Measurements from ENCODE around the gene SULT2B1.
A peak's percentile ranks its signal among the peaks of the same experiment; 100 is the strongest.

Gene SULT2B1

DNA sequence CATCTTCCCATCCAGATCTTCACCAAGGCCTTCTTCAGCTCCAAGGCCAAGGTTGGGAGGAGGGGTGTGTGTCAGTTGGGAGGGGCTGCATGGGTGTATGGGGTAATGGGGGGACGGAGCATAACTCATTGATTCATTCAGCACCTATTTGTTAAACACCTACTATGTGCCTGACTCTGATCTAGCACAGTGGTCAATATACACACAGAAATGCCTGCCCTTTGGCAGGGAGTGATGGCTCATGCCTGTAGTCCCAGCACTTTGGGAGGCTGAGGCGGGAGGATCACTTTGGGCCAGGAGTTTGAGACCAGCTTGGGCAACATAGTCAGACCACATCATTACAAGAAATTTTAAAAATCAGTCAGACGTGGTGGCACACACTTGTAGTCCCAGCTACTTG, 35.4 kb downstream of the SULT2B1 start:
- H3K4me3 ChIP-seq (ENCODE audit: control insufficient read depth, low read depth, low read length), result no peak overlapping the region
- TF ChIP-seq, protein P1, sequence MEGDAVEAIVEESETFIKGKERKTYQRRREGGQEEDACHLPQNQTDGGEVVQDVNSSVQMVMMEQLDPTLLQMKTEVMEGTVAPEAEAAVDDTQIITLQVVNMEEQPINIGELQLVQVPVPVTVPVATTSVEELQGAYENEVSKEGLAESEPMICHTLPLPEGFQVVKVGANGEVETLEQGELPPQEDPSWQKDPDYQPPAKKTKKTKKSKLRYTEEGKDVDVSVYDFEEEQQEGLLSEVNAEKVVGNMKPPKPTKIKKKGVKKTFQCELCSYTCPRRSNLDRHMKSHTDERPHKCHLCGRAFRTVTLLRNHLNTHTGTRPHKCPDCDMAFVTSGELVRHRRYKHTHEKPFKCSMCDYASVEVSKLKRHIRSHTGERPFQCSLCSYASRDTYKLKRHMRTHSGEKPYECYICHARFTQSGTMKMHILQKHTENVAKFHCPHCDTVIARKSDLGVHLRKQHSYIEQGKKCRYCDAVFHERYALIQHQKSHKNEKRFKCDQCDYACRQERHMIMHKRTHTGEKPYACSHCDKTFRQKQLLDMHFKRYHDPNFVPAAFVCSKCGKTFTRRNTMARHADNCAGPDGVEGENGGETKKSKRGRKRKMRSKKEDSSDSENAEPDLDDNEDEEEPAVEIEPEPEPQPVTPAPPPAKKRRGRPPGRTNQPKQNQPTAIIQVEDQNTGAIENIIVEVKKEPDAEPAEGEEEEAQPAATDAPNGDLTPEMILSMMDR (IDR thresholded peaks at IDR 0.05; ENCODE audit: control insufficient read depth, insufficient read depth, low read depth, low read length, missing control alignments), result no peak

DNA sequence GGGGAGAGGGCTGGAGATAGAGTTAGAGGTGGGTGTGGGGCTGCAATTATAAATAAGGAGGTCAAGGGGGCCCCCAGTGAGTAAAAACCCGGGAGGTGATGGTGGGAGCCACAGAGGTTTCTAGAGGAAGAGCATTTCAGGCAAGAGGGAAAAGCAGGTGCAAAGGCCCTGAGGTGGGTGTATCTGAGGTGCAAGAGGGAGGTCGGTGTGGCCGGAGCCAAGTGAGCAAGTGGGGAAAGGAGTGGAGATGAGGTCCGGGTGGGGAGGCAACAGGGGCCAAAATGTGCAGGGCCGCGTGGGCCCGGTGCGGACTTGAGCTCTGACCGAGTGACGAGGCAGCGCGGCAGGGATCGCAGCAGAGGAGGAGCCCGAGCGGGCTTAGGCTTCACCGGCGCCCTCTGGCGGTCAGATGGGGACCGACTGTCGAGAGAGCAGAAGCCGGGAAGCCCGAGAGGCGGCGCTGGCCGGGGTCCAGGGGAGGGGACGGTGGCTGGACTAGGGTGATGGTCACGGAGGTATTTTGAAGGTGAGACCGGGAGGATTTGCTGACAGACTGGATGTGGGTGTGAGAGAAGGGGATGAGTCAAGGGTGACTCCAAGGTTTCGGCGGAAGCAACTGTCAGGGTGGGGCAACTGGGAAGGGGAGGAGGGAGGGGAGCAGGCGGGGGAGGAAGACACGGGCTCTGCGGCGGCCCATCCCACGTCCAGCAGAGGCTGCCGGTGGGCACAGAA, 36.9 kb downstream of the SULT2B1 start:
- no peak for DNase-seq (ENCODE audit: low read depth)
- TF ChIP-seq, protein P1 (IDR thresholded peaks at IDR 0.05; ENCODE audit: control insufficient read depth, insufficient read depth, low read depth, low read length, missing control alignments), result peak; percentile 97
- H3K4me3 ChIP-seq (ENCODE audit: control insufficient read depth, low read depth, low read length), result peak overlapping the region; percentile 39

More for the DNA sequence above, 35.4 kb downstream of the SULT2B1 start:
- no peak for DNase-seq (ENCODE audit: low read depth)

DNA sequence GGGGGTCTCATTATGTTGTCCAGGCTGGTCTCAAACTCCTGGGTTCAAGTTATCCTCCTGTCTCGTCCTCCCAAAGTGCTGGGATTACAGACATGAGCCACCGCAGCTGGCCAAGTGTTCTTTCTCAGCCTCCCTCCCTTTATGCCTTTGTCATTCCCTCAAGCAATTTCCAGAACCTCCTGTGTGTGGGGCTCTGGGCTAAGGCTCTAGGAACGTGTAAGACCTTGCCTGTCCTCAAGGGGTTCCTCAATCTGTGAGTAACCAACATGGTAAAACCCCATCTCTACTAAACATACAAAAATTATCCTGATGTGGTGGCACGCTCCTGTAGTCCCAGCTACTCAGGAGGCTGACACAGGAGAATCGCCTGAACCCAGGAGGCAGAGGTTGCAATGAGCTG, 39.0 kb downstream of the SULT2B1 start:
- no peak for DNase-seq (ENCODE audit: low read depth)
- TF ChIP-seq, protein P1 (IDR thresholded peaks at IDR 0.05; ENCODE audit: control insufficient read depth, insufficient read depth, low read depth, low read length, missing control alignments), result no peak
- H3K4me3 ChIP-seq (ENCODE audit: control insufficient read depth, low read depth, low read length), result no peak overlapping the region

DNA sequence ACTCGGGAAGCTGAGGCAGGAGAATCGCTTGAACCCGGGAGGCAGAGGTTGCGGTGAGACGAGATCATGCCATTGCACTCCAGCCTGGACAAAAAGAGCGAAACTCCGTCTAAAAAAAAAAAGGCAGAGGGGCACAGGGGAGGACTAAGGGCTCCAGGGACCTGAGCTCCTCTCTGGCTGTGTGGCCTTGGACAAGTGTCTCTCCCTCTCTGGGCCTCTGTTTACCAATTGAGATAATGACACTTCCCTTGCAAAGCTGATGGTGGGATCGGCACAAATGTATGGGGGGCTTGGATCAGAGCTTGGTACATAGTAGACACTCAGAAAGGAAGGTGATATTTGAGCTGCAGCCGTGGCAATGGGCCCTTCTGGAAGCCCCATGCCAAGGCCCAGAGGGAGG, 43.2 kb downstream of the SULT2B1 start:
- TF ChIP-seq, protein P1 (IDR thresholded peaks at IDR 0.05; ENCODE audit: control insufficient read depth, insufficient read depth, low read depth, low read length, missing control alignments), result no peak
- no peak for DNase-seq (ENCODE audit: low read depth)
- no peak overlapping the region for H3K4me3 ChIP-seq (ENCODE audit: control insufficient read depth, low read depth, low read length)

DNA sequence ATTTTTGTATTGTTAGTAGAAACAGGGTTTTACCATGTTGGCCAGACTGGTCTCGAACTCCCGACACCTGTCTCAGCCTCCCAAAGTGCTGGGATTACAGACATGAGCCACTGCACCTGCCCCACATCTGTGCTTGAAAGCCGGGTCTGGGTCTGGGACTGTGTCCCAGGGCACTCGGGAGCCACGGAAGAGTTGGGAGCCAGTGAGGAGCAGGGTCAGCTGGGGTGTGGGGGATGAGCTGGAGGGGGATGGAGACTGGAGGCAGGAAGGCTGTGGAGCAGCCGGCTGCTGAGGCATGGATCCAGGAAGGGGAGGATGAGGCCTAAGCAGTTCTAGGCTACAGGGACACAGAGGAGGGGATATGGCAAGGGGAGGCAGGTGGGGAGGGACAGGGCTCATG, 43.9 kb downstream of the SULT2B1 start:
- H3K4me3 ChIP-seq (ENCODE audit: control insufficient read depth, low read depth, low read length), result no peak overlapping the region
- TF ChIP-seq, protein P1 (IDR thresholded peaks at IDR 0.05; ENCODE audit: control insufficient read depth, insufficient read depth, low read depth, low read length, missing control alignments), result no peak
- DNase-seq (ENCODE audit: low read depth), result no peak

DNA sequence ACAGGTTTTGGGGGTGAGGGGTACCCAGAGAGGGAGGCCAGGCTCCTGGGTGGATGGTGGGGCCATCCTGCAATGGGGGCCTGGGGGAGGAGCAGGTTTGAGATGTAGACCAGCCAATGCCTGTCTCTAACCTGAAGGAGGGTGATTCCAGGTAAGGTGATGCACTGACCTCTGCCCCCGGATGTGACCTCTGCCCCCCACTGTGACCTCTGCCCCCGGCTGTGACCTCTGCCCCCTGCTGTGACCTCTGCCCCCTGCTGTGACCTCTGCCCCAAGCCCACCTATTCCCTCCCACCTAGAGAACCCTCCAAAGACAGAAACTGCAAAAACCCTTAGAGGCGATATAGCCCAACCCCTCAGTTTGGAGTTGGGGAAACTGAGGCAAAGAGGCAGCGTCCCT, 44.3 kb downstream of the SULT2B1 start:
- TF ChIP-seq, protein P1 (IDR thresholded peaks at IDR 0.05; ENCODE audit: control insufficient read depth, insufficient read depth, low read depth, low read length, missing control alignments), result no peak
- H3K4me3 ChIP-seq (ENCODE audit: control insufficient read depth, low read depth, low read length), result no peak overlapping the region
- no peak for DNase-seq (ENCODE audit: low read depth)

All from AG09309 (cell line).